Hepatocyte (in vitro differentiated cells): ENCODE results near the gene KIAA1671. TPM values are rescaled to one million over a fixed set of nuclear protein-coding genes. Genes with fewer than 3 reads are reported as not detected.

Experiments
- DNase-seq: peaks from one replicate; pipeline ENCODE4 v3.0.0-alpha.2; 2016; ENCODE audit warnings: low spot score
- H2AFZ ChIP-seq: fragments of 200-600 bp; sonication (generic); 2 replicates; pipeline ENCODE4 v1.6.0; 2016; ENCODE audit warnings: antibody characterized with exemption, mild to moderate bottlenecking
- H3K27ac ChIP-seq: fragments of 200-600 bp; sonication (generic); 2 replicates; pipeline ENCODE4 v1.5.1; 2016; ENCODE audit warnings: mild to moderate bottlenecking
- H3K27me3 ChIP-seq: fragments of 200-600 bp; sonication (generic); 2 replicates; pipeline ENCODE4 v1.6.1; 2016
- H3K36me3 ChIP-seq: fragments of 200-600 bp; sonication (generic); replicated peaks from 2 replicates; pipeline ENCODE4 v1.5.1; 2016; ENCODE audit warnings: low read depth; ENCODE audit not compliant: insufficient read depth
- H3K4me1 ChIP-seq: fragments of 200-600 bp; sonication (generic); 2 replicates; pipeline ENCODE4 v1.5.1; 2016; ENCODE audit warnings: mild to moderate bottlenecking, moderate library complexity; ENCODE audit not compliant: insufficient read depth
- H3K4me2 ChIP-seq: fragments of 200-600 bp; sonication (generic); 2 replicates; pipeline ENCODE4 v1.6.0; 2016
- H3K4me3 ChIP-seq: fragments of 200-600 bp; sonication (generic); 2 replicates; pipeline ENCODE4 v1.5.1; 2016; ENCODE audit warnings: mild to moderate bottlenecking
- H3K79me2 ChIP-seq: fragments of 200-600 bp; sonication (generic); 2 replicates; pipeline ENCODE4 v1.6.0; 2017; ENCODE audit warnings: mild to moderate bottlenecking
- H3K9me2 ChIP-seq: fragments of 200-600 bp; sonication (generic); replicated peaks from 2 replicates; pipeline ENCODE4 v1.6.0; 2017; ENCODE audit warnings: mild to moderate bottlenecking; ENCODE audit not compliant: insufficient read depth
- H3K9me3 ChIP-seq: fragments of 200-600 bp; sonication (generic); 2 replicates; pipeline ENCODE4 v1.5.1; 2016; ENCODE audit warnings: low read depth, mild to moderate bottlenecking
- H4K20me1 ChIP-seq: fragments of 200-600 bp; sonication (generic); 2 replicates; pipeline ENCODE4 v1.6.0; 2016; ENCODE audit warnings: mild to moderate bottlenecking; ENCODE audit not compliant: insufficient read depth, poor library complexity, severe bottlenecking
- CTCF ChIP-seq: fragments of 200-600 bp; sonication (generic); IDR thresholded peaks from 2 replicates; pipeline ENCODE4 v1.5.1; 2016; ENCODE audit warnings: antibody characterized with exemption, mild to moderate bottlenecking; ENCODE audit not compliant: poor library complexity
- EZH2 ChIP-seq: fragments of 200-600 bp; sonication (generic); IDR thresholded peaks from 2 replicates; pipeline ENCODE4 v1.6.1; 2016; ENCODE audit warnings: antibody characterized with exemption, mild to moderate bottlenecking, borderline replicate concordance
- EZH2phosphoT487 ChIP-seq: fragments of 200-600 bp; sonication (generic); IDR thresholded peaks from one replicate; pipeline ENCODE4 v1.6.1; 2018; ENCODE audit warnings: antibody characterized with exemption, mild to moderate bottlenecking, low read depth, moderate library complexity; ENCODE audit not compliant: unreplicated experiment, severe bottlenecking
- WGBS: methylation state at CpG from one replicate; pipeline ENCODE4 v1.1.6; 2016; ENCODE audit warnings: low lambda C conversion rate; ENCODE audit errors: missing lambda C conversion rate; 5-methylcytosine and 5-hydroxymethylcytosine counted together
- polyA plus RNA-seq: library from polyadenylated mRNA; unstranded; fragments of >200 nt; fragmentation: Nextera tagmentation; extraction: Ambion mirVana; gene quantifications from 2 replicates; pipeline ENCODE4 v1.2.1, GENCODE V29; 2016
- total RNA-seq: library from RNA; depleted of rRNA; stranded (reverse); fragments of >200 nt; gene quantifications from 2 replicates; pipeline ENCODE4 v1.2.3, GENCODE V29; 2014

Gene KIAA1671
- total and polyA plus RNA-seq, 2 experiments from 2014 or later = 8.1 to 26.5 TPM

DNA sequence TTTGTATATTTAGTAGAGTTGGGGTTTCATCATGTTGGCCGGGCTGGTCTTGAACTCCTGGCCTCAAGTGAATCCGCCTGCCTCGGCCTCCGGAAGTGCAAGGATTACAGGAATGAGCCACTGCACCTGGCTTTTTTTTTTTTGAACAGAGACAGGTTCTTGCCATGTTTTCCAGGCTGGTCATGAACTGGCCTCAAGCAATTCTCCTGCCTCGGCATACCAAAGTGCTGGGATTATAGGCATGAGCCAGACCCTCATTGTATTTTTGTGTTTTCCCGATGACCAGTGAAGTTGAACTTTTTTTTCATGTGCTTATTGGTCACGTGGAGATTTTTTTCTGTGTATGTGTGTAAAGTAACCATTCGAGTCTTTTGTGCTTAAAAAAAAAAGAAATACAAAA lies 48.2 kb downstream of the KIAA1671 start:
- Histone ChIP-seq H3K27me3 (no peaks in the 10 kb centered on the region), H3K4me2 (no peak overlapping the region), H3K4me3 (no peak overlapping the region), H3K4me1 (peaks cover 12% of the 10 kb centered on the region), H4K20me1 (peaks cover 6% of the 10 kb centered on the region), H3K36me3 (no peaks in the 10 kb centered on the region), H3K9me3 (no peaks in the 10 kb centered on the region), H3K27ac (no peak overlapping the region), H3K79me2 (peaks cover 45% of the 10 kb centered on the region), H2AFZ (no peak overlapping the region), H3K9me2 (no peaks in the 10 kb centered on the region)
- DNase-seq = no peak
- TF ChIP-seq EZH2phosphoT487 = no peak
- TF ChIP-seq CTCF = no peak
- no peak for TF ChIP-seq EZH2
- WGBS = 72% methylated on average over 8 of the region's 8 CpGs

DNA sequence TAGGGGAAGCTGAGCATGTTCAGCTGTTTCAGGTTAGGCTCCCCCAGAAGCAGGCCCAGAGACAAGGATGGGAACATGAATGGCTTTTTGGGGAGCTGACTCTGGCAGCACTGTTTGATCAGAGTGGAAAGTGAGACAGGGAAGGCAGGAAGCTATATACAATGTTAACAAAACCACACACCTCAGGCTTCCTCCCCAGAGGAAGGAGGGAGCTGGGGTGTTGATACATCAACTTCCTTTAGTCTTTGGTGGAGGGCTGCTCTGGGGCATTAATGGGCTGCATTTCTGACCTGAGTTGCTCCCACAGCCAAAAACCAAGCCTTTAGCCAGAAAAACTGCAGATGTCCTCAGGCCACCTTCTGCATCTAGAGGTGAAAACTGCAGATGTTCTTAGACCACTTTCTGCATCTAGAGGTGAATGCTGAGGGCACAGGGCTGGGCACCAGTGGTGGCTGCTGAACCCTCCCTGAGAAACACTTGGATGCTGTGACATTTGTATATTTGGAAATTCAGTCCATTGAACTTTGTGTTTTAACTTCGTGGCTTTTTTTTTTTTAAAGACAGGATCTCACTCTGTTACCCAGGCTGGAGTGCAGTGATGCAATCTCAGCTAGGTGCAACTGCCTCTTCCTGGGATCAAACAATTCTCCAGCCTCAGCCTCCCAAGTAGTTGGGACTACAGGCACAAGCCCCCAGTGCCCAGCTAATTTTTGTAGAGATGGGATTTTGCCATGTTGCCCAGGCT lies 49.9 kb downstream of the KIAA1671 start:
- Histone ChIP-seq H3K4me1 (no peaks in the 10 kb centered on the region), H2AFZ (no peak overlapping the region), H3K9me2 (no peaks in the 10 kb centered on the region), H3K4me3 (no peak overlapping the region), H3K79me2 (peaks cover 33% of the 10 kb centered on the region), H3K4me2 (no peak overlapping the region), H3K36me3 (no peaks in the 10 kb centered on the region), H3K27ac (no peak overlapping the region), H3K9me3 (no peaks in the 10 kb centered on the region), H3K27me3 (no peaks in the 10 kb centered on the region), H4K20me1 (no peaks in the 10 kb centered on the region)
- no peak for TF ChIP-seq EZH2phosphoT487
- TF ChIP-seq EZH2 = no peak
- no peak for TF ChIP-seq CTCF
- 54% methylated on average over 1 of the region's 1 CpG for WGBS
- no peak for DNase-seq

- DNase-seq = no peak
- H3K27ac ChIP-seq = no peak overlapping the region
- H4K20me1 ChIP-seq = no peaks in the 10 kb centered on the region
- TF ChIP-seq EZH2 = no peak
- TF ChIP-seq EZH2phosphoT487 = no peak
- TF ChIP-seq CTCF = no peak
- no peak overlapping the region for H3K4me2 ChIP-seq
- H3K4me3 ChIP-seq = no peak overlapping the region
- no peaks in the 10 kb centered on the region for H3K9me2 ChIP-seq
- no peaks in the 10 kb centered on the region for H3K9me3 ChIP-seq
- H3K4me1 ChIP-seq = no peaks in the 10 kb centered on the region
- WGBS = 78% methylated on average over 4 of the region's 4 CpGs
- no peak overlapping the region for H2AFZ ChIP-seq
- H3K36me3 ChIP-seq = no peaks in the 10 kb centered on the region
- H3K79me2 ChIP-seq = peaks cover 29% of the 10 kb centered on the region
- no peaks in the 10 kb centered on the region for H3K27me3 ChIP-seq
Measured at GRCh38 chr22:25006354-25006753, 53.8 kb downstream of the KIAA1671 start.
